Loucy (cell line): ENCODE measurements around the gene SGIP1.
"Not testable (repeated sequence)": the region's sequence is repeated elsewhere in the genome, so short reads cannot be mapped to it uniquely, and the experiment has no call there.

ENCODE experiments used
- H2AFZ ChIP-seq: fragments of 200-600 bp; sonication (generic); 2 replicates; pipeline ENCODE4 v1.6.0; 2016; ENCODE audit warnings: antibody characterized with exemption, mild to moderate bottlenecking, low read length, moderate library complexity
- H3F3A ChIP-seq: fragments of 200-600 bp; 2 replicates; pipeline ENCODE4 v1.6.0; 2016; ENCODE audit warnings: antibody characterized with exemption, low read depth, mild to moderate bottlenecking
- H3K27me3 ChIP-seq: fragments of 200-600 bp; sonication (generic); 2 replicates; pipeline ENCODE4 v1.6.1; 2014; ENCODE audit warnings: low read length, mild to moderate bottlenecking; ENCODE audit not compliant: insufficient read depth, poor library complexity, severe bottlenecking
- H3K36me3 ChIP-seq: fragments of 200-600 bp; sonication (generic); 2 replicates; pipeline ENCODE4 v1.6.1; 2016; ENCODE audit warnings: low read length; ENCODE audit not compliant: insufficient read depth
- H3K4me1 ChIP-seq: fragments of 200-600 bp; sonication (generic); 2 replicates; pipeline ENCODE4 v1.5.1; 2014; ENCODE audit warnings: low read length, mild to moderate bottlenecking; ENCODE audit not compliant: insufficient read depth, poor library complexity, severe bottlenecking
- H3K4me2 ChIP-seq: fragments of 200-600 bp; sonication (generic); 2 replicates; pipeline ENCODE4 v1.6.0; 2014; ENCODE audit warnings: antibody characterized with exemption, low read length, low read depth, mild to moderate bottlenecking; ENCODE audit not compliant: poor library complexity, severe bottlenecking
- H3K4me3 ChIP-seq: fragments of 200-600 bp; sonication (generic); 2 replicates; pipeline ENCODE4 v1.5.1; 2014; ENCODE audit warnings: low read length, mild to moderate bottlenecking, mixed read lengths; ENCODE audit not compliant: poor library complexity, severe bottlenecking
- H3K79me2 ChIP-seq: fragments of 200-600 bp; sonication (generic); 2 replicates; pipeline ENCODE4 v1.6.1; 2014; ENCODE audit warnings: low read length; ENCODE audit not compliant: insufficient read depth
- H3K9ac ChIP-seq: fragments of 200-600 bp; sonication (generic); 2 replicates; pipeline ENCODE4 v1.6.0; 2014; ENCODE audit warnings: mild to moderate bottlenecking, low read depth, low read length, moderate library complexity; ENCODE audit not compliant: poor library complexity, severe bottlenecking
- H3K9me2 ChIP-seq: fragments of 200-600 bp; sonication (generic); replicated peaks from 2 replicates; pipeline ENCODE4 v1.6.1; 2016; ENCODE audit warnings: low read depth, low read length, mixed read lengths
- H3K9me3 ChIP-seq: fragments of 200-600 bp; sonication (generic); 2 replicates; pipeline ENCODE4 v1.6.1; 2014; ENCODE audit warnings: mild to moderate bottlenecking, antibody characterized with exemption, low read length, low read depth; ENCODE audit not compliant: insufficient read depth
- H4K20me1 ChIP-seq: fragments of 200-600 bp; sonication (generic); 2 replicates; pipeline ENCODE4 v1.6.0; 2014; ENCODE audit warnings: antibody characterized with exemption, low read length, mild to moderate bottlenecking; ENCODE audit not compliant: insufficient read depth, poor library complexity, severe bottlenecking
- EZH2phosphoT487 ChIP-seq: fragments of 200-600 bp; IDR thresholded peaks from 2 replicates; pipeline ENCODE4 v1.6.1; 2018; ENCODE audit warnings: antibody characterized with exemption, mild to moderate bottlenecking, moderate library complexity, borderline replicate concordance
- TF ChIP-seq, protein P1 (sequence below): fragments of 200-600 bp; sonication (generic); conservative IDR thresholded peaks from 2 replicates; pipeline ENCODE4 v1.5.1; 2014; ENCODE audit warnings: mild to moderate bottlenecking, antibody characterized with exemption, low read length

The SGIP1 gene

GRCh38 chr1:66589326-66589725 is 55.4 kb downstream of the SGIP1 start:
- Histone ChIP-seq H3F3A (no peaks in the 10 kb centered on the region), H3K4me3 (no peak overlapping the region), H4K20me1 (no peaks in the 10 kb centered on the region), H3K9me2 (no peaks in the 10 kb centered on the region), H3K4me2 (no peak overlapping the region), H3K9me3 (no peaks in the 10 kb centered on the region), H3K27me3 (no peaks in the 10 kb centered on the region), H3K9ac (no peak overlapping the region), H3K36me3 (no peaks in the 10 kb centered on the region), H3K79me2 (no peaks in the 10 kb centered on the region), H2AFZ (no peak overlapping the region), H3K4me1 (no peaks in the 10 kb centered on the region)
- TF ChIP-seq EZH2phosphoT487 = no peak
- TF ChIP-seq, protein P1, sequence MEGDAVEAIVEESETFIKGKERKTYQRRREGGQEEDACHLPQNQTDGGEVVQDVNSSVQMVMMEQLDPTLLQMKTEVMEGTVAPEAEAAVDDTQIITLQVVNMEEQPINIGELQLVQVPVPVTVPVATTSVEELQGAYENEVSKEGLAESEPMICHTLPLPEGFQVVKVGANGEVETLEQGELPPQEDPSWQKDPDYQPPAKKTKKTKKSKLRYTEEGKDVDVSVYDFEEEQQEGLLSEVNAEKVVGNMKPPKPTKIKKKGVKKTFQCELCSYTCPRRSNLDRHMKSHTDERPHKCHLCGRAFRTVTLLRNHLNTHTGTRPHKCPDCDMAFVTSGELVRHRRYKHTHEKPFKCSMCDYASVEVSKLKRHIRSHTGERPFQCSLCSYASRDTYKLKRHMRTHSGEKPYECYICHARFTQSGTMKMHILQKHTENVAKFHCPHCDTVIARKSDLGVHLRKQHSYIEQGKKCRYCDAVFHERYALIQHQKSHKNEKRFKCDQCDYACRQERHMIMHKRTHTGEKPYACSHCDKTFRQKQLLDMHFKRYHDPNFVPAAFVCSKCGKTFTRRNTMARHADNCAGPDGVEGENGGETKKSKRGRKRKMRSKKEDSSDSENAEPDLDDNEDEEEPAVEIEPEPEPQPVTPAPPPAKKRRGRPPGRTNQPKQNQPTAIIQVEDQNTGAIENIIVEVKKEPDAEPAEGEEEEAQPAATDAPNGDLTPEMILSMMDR = no peak

- H3K4me3 ChIP-seq, H2AFZ ChIP-seq, H3K79me2 ChIP-seq, H3F3A ChIP-seq, H3K9ac ChIP-seq, H4K20me1 ChIP-seq, H3K9me2 ChIP-seq, H3K27me3 ChIP-seq, H3K9me3 ChIP-seq, H3K4me1 ChIP-seq, H3K36me3 ChIP-seq, H3K4me2 ChIP-seq: not testable (repeated sequence)
Observed at GRCh38 chr1:66592106-66592507, 58.2 kb downstream of the SGIP1 start.

DNA sequence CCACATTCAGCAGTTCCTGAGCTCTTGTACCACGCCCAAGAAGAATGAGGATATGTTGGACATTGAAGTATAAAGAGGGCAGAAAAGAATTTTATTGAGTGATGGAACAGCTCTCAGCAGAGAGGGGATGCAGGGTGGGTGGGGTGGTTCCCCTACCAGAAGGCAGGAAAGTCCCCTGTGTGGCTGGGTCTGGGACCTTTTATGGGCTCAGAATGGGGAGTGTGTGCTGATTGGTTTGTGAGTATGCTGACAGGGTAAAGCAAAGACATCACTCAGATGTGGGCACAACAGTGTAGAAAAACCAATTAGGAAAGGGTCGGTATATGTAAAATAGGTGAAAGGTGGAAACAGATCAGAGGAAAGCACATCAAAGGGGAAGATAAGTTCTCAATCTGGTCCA is 62.2 kb downstream of the SGIP1 start:
- H3K4me3 ChIP-seq = no peak overlapping the region
- no peaks in the 10 kb centered on the region for H3K36me3 ChIP-seq
- H3K4me1 ChIP-seq = no peaks in the 10 kb centered on the region
- no peaks in the 10 kb centered on the region for H4K20me1 ChIP-seq
- no peaks in the 10 kb centered on the region for H3K79me2 ChIP-seq
- no peak overlapping the region for H3K4me2 ChIP-seq
- H3K27me3 ChIP-seq = no peaks in the 10 kb centered on the region
- H3K9me2 ChIP-seq = no peaks in the 10 kb centered on the region
- TF ChIP-seq, protein P1 = no peak
- no peak for TF ChIP-seq EZH2phosphoT487
- H3K9me3 ChIP-seq = 0 out of 2 replicates have a peak, but pooled peaks cover 3% of the 10 kb centered on the region
- H2AFZ ChIP-seq = no peak overlapping the region
- H3F3A ChIP-seq = no peaks in the 10 kb centered on the region
- H3K9ac ChIP-seq = no peak overlapping the region

DNA sequence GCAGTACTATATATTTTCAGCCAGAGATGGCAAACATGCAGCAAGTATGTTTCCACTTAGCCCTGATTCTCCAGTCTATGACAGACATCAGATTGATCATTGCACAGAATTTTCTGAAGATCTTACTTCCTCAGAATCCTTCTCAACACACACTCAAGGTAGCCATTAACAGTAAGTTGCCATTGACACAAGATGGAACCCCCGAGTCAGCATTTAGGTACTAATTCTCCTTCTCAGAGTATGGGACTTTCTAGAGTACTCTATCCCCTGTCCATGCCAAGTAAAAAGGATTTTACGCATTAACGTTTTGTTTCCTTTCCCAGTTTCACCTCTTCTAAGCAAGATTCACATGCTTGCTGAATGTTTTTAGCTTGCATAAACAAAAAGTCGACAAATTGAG is 63.5 kb downstream of the SGIP1 start:
- Histone ChIP-seq H3K9ac (no peak overlapping the region), H3K27me3 (no peaks in the 10 kb centered on the region), H3K36me3 (no peaks in the 10 kb centered on the region), H3K9me2 (no peaks in the 10 kb centered on the region), H3K4me3 (no peak overlapping the region), H2AFZ (no peak overlapping the region), H3F3A (no peaks in the 10 kb centered on the region), H3K4me2 (no peak overlapping the region), H4K20me1 (no peaks in the 10 kb centered on the region), H3K4me1 (no peaks in the 10 kb centered on the region), H3K9me3 (0 out of 2 replicates have a peak, but pooled peaks cover 3% of the 10 kb centered on the region), H3K79me2 (no peaks in the 10 kb centered on the region)
- TF ChIP-seq, protein P1 = no peak
- TF ChIP-seq EZH2phosphoT487 = no peak
